Ascending aorta (tissue), 2 donors: ENCODE results near the gene FIBP. TPM values are rescaled to one million over a fixed set of nuclear protein-coding genes. Genes with fewer than 3 reads are reported as not detected.
A peak's percentile ranks its signal among the peaks of the same experiment; 100 is the strongest.

Experiments used
- DNase-seq, 2 donors: peaks; one replicate each; pipeline ENCODE4 v3.0.0-alpha.2; 2019; ENCODE audit warnings: low spot score in 2 of 2
- H3K27ac ChIP-seq, 2 donors: fragments of 200-600 bp; sonication (generic); one replicate each; pipeline ENCODE4 v1.5.1; 2016 to 2017; ENCODE audit warnings: mild to moderate bottlenecking in 1 of 2
- H3K27me3 ChIP-seq: fragments of 200-600 bp; sonication (generic); one replicate; pipeline ENCODE4 v1.5.1; 2017
- H3K36me3 ChIP-seq, 2 donors: fragments of 200-600 bp; sonication (generic); one replicate each; pipeline ENCODE4 v1.5.1; 2016
- H3K4me1 ChIP-seq, 2 donors: fragments of 200-600 bp; sonication (generic); one replicate each; pipeline ENCODE4 v1.5.1; 2016 to 2017; ENCODE audit warnings: mild to moderate bottlenecking in 1 of 2
- H3K4me3 ChIP-seq, 2 donors: fragments of 200-600 bp; sonication (generic); one replicate each; pipeline ENCODE4 v1.5.1; 2016 to 2017; ENCODE audit warnings: mild to moderate bottlenecking in 1 of 2
- H3K9me3 ChIP-seq, 2 donors: fragments of 200-600 bp; sonication (generic); one replicate each; pipeline ENCODE4 v1.5.1; 2016
- CTCF ChIP-seq, 3 experiments: fragments of 200-600 bp in 2 of 3; fragments of 450-650 bp in 1 of 3; sonication (generic) in 2 of 3; IDR thresholded peaks; one replicate each; pipeline ENCODE4 v1.5.1; 2016 to 2019; ENCODE audit warnings: antibody characterized with exemption in 3 of 3, mild to moderate bottlenecking in 1 of 3, moderate library complexity in 1 of 3
- intact Hi-C: fragments of 100-400 bp; cut with DNase I; formaldehyde crosslinking; loops from one replicate; pipeline ENCODE4 v1.15.1; 2023
- total RNA-seq: library from RNA; depleted of rRNA; stranded (reverse); fragments of >200 nt; gene quantifications from one replicate; pipeline ENCODE4 v1.1.0, GENCODE V29; 2016

Gene FIBP
- 57.2 TPM for total RNA-seq

- no peaks in the 10 kb centered on the region for H3K27me3 ChIP-seq
- peaks cover 20 to 28% of the 10 kb centered on the region in 2 donors for H3K4me1 ChIP-seq
- peak within 1 kb of the TSS; percentile 98 for H3K27ac ChIP-seq
- H3K9me3 ChIP-seq = no peaks in the 10 kb centered on the region
- peak; percentile 90 to 99 for DNase-seq
- peak within 1 kb of the TSS; percentile 82 to 85 for H3K4me3 ChIP-seq
- intact Hi-C loops = loop anchor here (1.0 to 5.0 kb wide), 6 partner anchors 15 to 179 kb away; partner anchors contain the start of genes BANF1, C11orf68, DRAP1 and EIF1AD
- peaks cover 10 to 31% of the 10 kb centered on the region in 2 donors for H3K36me3 ChIP-seq
- TF ChIP-seq CTCF (IDR thresholded peaks at IDR 0.05) = peak; percentile 84 to 98 (median 96)
These were observed at the start of gene FIBP for GRCh38 chr11:65888163-65888814. Gene FIBP, minus strand, starts transcription at chr11:65888471. Its CDS starts 53 bp downstream, at chr11:65888418.

DNA sequence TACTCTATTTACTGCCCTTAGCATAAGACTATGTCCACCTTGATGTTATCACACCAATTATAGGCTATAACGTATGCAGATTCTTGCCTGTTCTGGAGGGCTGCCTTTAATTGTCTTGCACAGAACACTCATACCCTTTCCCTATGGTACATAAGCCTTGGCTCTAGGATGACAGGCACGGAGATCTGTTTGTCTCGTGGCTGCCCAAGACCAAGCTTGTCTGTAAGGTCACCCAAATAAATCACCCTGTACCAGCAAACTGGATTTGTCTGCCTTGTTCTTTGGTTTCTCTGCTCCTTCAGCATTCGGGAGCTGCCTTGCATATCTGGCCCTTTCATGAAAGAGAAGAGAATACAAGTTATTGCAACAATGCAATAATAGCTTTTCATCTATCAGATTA lies 49.5 kb upstream of the FIBP start:
- no peak for DNase-seq
- no peaks in the 10 kb centered on the region for H3K27me3 ChIP-seq
- intact Hi-C loops = no loop called here
- no peaks in the 10 kb centered on the region for H3K36me3 ChIP-seq
- TF ChIP-seq CTCF (IDR thresholded peaks at IDR 0.05) = no peak
- H3K4me1 ChIP-seq = no peaks in the 10 kb centered on the region
- no peaks in the 10 kb centered on the region for H3K9me3 ChIP-seq
- H3K27ac ChIP-seq = no peak overlapping the region
- H3K4me3 ChIP-seq = no peak overlapping the region

- DNase-seq = no peak
- intact Hi-C loops = no loop called here
- Histone ChIP-seq H3K4me3 (no peak overlapping the region), H3K27me3 (no peaks in the 10 kb centered on the region), H3K27ac (no peak overlapping the region), H3K36me3 (no peaks in the 10 kb centered on the region), H3K9me3 (no peaks in the 10 kb centered on the region), H3K4me1 (no peaks in the 10 kb centered on the region)
- no peak for TF ChIP-seq CTCF (IDR thresholded peaks at IDR 0.05)
These were observed 45.7 kb upstream of the FIBP start for GRCh38 chr11:65934014-65934413.

GRCh38 chr11:65932558-65932919 lies 44.3 kb upstream of the FIBP start:
- Histone ChIP-seq H3K27ac (no peak overlapping the region), H3K27me3 (no peaks in the 10 kb centered on the region), H3K4me1 (no peaks in the 10 kb centered on the region), H3K36me3 (no peaks in the 10 kb centered on the region), H3K9me3 (no peaks in the 10 kb centered on the region), H3K4me3 (no peak overlapping the region)
- no peak for DNase-seq
- intact Hi-C loops = no loop called here
- no peak for TF ChIP-seq CTCF (IDR thresholded peaks at IDR 0.05)

DNA sequence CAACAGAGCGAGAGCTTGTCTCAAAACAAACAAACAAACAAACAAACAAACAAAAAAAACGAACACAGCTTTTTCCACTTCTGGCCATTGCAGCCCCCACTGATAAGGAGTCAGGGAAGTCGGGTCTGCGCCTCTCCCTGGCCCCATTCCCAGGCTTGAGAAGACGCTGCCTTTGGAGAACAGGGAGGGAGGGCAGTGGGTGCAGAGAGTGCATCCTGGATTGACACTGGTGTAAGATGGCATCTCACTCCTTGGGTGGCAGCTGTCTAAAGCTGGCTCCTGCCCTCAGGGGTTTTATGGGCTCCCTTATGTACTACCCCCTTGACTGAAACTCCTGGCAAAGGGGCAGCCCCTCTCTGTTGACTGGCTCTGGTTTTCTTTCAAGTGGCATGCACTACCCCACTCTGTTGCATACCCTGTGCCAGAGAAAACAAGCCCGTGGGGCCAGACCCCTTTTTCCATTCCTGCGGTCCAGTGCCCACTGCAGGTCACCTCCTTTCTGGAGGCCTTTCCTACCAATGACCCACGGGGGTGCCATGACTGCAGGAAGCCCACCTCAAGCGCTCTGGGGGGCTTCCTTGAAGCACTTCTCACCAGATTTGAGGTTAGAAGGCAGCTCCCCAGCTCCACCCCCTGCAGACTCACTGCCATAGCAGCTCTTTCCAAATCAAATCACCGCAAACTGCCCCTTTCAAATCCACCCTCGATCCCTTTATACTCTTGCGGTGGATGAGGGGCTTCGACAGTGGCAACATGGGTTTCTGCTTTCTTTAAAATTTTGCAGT lies 43.7 kb upstream of the FIBP start:
- Histone ChIP-seq H3K9me3 (no peaks in the 10 kb centered on the region), H3K4me3 (no peak overlapping the region), H3K27ac (no peak overlapping the region), H3K36me3 (no peaks in the 10 kb centered on the region), H3K27me3 (no peaks in the 10 kb centered on the region), H3K4me1 (no peaks in the 10 kb centered on the region)
- DNase-seq = no peak
- TF ChIP-seq CTCF (IDR thresholded peaks at IDR 0.05) = no peak
- intact Hi-C loops = no loop called here
